Ramos (cell line): Measurements from ENCODE around the gene CH25H.

ENCODE experiments used
- in situ Hi-C: fragments of 300-500 bp; cut with MboI; formaldehyde crosslinking; loops from one replicate; pipeline ENCODE4 v1.14.3; 2022; ENCODE audit warnings: low sequenced_read_pairs; ENCODE audit not compliant: unreplicated experiment

The CH25H gene

DNA sequence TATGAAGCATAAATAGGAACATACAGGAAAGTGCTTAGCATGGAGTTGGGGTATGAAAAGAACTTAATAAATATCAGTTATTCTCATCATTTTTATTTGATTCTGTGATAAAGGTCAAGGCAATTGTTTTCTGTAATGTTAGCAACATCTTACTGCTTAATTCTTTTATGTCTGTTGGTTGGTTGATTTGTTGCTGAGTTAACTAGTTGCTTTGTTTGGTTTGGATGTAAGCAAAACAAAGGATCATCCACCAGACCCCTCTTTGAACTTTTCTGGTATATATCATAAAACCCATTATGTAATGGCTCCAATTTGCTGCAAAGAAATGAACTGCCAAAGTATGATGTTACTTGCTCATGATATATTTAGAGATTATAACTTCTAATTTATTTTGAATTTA lies 44.5 kb downstream of the CH25H start:
- in situ Hi-C loops: no loop called here

DNA sequence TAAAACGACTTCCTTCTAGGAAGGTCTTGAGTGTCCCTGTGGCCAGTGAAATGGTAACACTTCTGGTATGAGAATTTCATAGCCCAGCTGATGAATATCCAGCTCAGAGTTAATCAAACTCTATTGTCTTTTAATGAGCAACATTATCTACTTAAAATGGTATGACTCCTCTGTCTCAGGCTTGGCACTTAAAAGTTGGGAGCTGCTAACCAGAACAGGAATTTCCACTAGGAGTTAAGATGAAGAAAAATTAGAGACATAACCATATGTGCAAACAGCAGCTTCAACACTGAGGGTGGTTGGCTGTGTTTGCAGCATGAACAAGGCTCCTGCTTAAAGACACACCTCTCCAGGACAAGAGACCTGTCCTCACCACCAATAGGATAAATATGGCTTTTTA lies 46.8 kb downstream of the CH25H start:
- in situ Hi-C loops: no loop called here

DNA sequence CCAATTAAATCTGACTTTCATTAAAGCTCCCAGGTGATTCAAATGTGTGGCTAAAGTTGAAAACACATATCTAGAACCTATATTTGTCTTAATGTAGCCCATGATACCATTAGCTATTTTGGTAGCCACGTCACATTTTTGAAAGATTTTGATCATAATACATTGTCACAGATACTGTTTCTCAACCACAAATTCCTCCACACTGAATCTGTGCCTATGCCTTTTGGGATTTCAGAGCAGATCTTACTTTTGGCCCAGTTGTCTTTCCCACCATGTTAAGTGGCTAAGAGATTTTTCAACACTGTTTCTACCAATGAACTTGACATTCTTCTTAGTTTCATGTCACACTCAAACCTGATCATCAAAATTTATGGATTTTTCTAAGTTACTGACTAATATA lies 47.4 kb downstream of the CH25H start:
- in situ Hi-C loops: no loop called here

DNA sequence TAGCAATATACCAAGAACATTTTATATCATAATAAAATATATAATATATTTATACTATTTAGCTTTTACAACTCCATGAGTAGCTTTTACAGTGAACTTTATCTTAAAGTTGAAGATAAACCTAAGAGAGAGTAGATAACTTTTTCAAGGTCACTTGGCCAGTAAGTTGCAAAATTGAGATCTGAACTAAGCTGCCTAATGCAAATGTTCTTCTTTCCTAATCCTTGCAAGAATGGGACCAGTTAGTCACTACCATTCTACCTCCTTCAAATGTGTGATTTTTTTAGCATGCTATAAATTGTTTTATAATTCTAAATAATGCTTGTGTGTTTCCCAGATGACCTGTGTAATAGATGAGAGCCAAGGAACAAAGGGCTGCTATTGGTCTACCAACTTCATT lies 47.8 kb downstream of the CH25H start:
- in situ Hi-C loops: no loop called here

- in situ Hi-C loops: no loop called here
Measured at GRCh38 chr10:89158446-89158845, 48.7 kb downstream of the CH25H start.

DNA sequence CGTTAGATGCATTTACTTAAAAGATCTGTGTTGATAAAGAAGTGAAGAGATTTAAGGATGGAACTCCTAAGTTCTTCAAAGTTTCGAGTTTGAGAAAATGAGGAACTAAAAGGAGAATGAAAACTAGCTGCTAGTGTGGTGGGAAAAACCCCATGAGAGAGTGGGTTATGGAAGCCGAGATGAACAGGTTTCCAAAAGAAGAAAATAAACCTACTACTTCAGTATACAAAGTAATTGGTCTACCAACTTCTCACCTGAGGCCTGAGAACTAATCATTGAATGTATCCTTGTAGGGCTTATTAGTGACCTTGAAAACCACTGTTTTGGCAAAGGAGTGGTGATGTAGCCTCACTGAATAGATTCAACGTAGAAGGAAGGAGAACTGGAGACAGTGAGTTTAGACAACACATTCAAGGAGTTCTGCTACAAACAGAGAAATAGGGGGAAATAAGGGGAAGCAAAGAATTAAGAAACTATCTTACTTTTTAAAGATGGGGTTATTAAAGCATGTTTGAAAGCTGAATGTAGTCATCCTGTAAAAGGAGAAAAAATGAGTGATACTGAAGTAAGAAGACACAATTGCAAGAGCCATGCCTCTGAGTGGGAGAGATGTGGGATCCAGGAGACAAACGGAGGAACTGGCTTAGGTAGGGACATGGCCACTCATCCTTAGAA lies 50.8 kb downstream of the CH25H start:
- in situ Hi-C loops: no loop called here
